HG02981 (cell line): Measurements from ENCODE around the gene MUC3A.
"Not testable (repeated sequence)": the region's sequence is repeated elsewhere in the genome, so short reads cannot be mapped to it uniquely, and the experiment has no call there.

ENCODE experiments used
- ATAC-seq: cut with Tn5 transposase; IDR thresholded peaks from one replicate; pipeline ENCODE4 v1.9.1; 2021; ENCODE audit warnings: mild to moderate bottlenecking, moderate library complexity; ENCODE audit not compliant: unreplicated experiment

Gene MUC3A

DNA sequence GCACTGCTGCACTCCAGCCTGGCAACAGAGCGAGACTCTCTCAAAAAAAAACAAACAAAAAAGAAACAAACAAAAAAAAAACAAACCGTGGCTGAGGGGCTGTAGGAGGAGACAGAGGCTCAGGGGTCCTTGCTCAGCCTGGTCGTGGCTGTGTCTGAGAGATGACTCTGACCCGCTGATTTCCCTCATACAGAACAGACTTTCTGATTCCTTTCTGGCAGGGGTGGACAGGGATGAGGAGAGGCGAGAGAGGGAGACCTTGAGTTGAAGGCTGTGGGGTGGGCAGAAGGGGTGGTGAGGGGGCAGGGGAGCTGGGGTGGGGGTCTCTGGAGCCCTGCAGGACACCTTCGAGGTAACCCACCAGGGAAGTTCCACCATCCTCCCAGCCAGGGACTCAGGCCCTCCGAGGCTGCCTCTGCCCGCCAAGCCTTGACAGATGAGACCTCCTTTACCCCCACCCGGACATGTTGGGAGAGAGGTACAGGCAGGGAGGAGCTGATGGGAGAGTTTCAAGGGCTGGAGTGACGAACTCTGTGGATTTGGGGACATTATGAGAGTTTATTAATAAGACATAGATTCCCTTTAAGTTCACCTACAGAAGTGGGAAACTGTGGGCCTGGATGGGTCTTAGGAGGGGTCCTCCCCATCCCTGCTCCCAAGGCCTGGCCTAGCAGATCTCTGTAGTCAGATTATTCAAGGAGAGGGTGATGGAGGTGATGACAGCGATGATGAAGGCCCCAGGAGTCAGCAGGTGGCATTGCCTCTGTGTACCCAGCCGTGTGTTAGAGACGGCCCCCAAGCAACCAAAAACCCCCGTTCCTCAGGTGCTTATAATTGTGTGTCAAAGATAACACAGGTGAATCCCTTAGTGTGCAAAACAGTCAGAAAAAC lies 22.0 kb downstream of the MUC3A start:
- no peak for ATAC-seq

DNA sequence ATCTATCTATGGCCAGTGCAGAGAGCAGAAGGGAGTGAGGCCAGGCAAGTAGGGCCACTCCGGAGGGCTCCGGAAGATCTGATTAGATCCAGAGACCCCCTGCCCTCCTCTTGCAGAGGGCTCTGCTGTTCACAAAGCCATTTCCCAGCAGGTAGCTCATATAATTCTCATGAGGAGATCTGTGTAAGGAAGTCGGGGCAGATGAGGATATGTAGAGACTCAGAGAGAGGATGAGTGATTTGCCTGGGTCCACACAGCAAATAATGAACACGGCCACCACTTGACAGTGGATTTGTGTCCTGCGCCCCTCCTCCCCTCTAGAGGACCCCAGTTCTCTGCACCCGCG lies 22.6 kb downstream of the MUC3A start:
- no peak for ATAC-seq

DNA sequence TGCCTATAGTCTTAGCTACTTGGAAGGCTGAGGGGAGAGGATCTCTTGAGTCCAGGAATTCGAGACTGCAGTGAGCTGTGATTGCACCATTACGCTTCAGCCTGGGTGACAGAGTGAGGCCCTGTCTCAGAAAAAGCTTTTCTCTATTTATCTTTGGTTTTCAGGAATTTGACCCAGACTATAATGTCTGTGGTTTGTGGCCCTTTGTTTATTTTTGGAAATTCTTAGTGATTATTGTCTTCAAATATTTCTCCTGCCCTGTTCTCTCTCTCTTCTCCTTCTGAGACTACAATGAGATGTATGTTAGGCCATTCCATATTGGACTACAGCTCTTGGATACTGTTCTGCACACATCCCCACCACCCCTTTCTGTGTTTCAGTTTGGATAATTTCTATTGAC lies 24.7 kb downstream of the MUC3A start:
- ATAC-seq = no peak

DNA sequence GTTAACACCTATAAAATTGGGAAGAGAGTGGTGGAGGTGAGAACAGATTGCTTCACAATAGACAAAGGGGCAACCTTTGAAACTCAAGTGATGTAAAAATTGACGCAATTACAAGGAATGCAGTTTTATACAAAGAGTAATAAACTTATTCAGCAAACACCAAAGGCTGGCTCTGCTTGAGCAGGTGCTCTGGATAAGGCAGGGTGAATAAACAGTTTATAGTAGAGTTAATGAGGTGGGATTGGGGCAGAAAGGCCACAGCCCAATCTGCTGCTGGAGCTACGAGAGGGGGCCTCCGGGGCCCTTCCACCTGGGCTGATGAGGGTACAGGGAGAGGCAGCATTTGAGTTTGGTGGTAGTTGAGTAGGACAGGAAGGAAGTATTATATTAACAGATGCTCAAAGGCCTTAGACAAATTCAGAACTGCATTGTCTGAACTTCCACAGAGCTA lies 26.1 kb downstream of the MUC3A start:
- no peak for ATAC-seq

DNA sequence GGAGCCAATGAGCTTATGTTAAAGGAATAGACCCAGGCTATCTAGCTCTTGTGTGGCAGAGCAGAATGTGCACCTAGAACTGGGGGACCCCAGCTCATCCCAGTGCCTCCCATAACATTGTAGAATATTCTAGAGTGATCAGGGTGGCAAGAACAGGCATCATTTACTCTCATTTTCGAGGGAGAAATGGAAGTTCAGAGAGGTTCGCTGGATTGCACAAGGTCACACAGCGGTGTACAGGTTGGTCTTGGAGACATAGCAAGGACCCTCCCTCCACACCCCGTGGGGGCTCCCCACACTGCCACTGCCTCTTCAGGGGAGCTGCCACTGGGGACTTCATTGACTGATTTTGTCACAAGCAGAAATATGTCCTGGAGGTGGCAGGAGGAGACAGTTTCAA lies 29.0 kb downstream of the MUC3A start:
- no peak for ATAC-seq

DNA sequence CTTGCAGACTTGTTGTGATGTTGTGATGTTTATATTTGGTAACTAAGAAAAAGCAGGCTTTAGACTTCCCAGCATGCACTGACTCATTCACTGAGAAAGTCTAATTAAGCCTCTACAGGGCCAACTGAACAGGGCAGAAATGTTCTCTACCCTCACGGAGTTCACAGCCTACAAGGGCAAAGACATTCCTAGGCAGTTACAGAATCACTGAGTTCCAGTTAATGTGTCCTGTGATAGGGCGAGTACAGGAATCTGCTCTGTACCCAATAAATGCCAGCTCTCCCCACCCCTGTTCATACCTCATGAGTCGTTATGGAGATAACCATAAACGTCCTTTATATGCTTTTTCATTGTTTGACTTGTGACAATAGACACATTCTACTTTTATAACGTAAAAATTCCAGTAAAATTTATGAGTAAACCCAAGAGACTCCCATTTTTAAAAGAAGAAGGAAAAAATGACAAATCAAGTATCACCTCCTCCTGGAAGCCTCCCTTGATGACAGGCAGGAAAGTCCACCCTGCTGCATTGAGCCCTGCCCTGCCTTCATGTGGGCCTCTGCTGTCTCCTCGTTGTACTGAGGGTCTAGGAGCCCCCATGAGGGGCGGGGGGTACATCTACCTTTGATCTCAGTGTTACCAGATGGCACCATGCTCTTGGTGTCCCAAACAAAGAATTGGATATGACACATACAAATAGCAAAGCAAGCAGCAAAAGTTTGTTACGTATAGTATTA lies 34.3 kb downstream of the MUC3A start:
- no peak for ATAC-seq

DNA sequence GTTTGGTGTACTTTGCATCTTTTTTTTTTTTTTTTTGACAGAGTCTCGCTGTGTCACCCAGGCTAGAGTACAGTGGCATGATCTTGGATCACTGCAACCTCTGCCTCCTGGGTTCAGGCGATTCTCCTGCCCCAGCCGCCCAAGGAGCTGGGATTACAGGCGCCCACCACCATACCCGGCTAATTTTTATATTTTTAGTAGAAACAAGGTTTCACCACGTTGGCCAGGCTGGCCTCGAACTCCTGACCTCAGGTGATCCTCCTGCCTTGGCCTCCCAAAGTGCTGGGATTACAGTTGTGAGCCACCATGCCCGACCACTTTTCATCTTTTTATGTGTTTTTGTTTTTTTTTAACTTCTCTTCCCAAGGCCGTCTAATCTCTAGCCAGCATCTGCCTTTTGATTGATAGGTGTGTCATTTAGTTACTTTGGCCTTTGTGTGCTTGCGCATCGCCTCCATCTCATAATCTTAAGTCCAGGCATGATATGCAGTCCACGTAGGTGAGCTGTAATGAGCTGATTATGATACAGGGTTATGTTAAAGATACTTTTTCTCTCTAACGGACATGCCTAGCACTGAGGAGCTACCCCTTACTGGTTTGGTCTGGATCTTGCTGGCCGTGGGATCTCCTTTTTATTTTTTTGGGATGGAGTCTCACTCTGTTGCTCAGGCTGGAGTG lies 35.0 kb downstream of the MUC3A start:
- ATAC-seq = not testable (repeated sequence)

DNA sequence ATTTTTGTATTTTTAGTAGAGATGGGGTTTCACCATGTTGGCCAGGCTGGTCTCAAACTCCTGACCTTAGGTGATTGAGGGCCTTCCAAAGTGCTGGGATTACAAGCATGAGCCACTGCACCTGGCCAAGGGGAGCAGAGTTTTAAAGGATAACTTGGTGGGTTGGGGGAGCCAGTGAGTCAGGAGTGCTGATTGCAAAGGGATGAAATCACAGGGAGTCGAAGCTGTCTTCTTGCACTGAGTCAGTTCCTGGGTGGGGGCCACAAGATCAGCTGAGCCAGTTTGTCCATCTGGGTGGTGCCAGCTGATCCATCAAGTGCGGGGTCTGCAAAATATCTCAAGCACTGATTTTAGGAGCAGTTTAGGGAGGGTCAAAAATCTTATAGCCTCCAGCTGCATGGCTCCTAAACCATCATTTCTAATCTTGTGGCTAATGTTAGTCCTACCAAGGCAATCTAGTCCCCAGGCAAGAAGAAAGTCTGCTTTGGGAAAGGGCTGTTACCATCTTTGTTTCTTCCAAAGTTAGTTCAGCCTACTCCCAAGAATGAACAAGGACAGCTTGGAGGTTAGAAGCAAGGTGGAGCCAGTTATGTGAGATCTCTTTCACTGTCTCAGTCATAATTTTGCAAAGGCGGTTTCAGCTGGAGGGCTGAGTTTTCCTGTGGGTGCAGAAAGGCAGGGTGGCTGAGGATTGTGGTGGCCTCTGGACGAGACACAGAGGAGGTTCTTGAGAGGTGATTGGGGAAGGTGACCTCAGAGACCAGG lies 35.9 kb downstream of the MUC3A start:
- not testable (repeated sequence) for ATAC-seq

DNA sequence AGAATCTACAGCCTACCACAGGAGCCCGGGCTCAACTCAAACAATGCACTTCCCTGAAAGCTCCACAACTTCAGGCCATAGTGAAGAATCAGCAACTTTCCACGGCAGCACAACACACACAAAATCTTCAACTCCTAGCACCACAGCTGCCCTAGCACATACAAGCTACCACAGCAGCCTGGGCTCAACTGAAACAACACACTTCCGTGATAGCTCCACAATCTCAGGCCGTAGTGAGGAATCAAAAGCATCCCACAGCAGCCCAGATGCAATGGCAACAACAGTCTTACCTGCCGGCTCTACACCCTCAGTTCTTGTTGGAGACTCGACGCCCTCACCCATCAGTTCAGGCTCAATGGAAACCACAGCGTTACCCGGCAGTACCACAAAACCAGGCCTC lies 42.3 kb downstream of the MUC3A start:
- no peak for ATAC-seq

DNA sequence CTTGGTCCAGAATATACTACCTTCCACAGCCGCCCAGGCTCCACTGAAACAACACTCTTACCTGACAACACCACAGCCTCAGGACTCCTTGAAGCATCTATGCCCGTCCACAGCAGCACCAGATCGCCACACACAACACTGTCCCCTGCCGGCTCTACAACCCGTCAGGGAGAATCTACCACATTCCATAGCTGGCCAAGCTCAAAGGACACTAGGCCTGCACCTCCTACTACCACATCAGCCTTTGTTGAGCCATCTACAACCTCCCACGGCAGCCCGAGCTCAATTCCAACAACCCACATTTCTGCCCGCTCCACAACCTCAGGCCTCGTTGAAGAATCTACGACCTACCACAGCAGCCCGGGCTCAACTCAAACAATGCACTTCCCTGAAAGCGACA lies 42.9 kb downstream of the MUC3A start:
- not testable (repeated sequence) for ATAC-seq

DNA sequence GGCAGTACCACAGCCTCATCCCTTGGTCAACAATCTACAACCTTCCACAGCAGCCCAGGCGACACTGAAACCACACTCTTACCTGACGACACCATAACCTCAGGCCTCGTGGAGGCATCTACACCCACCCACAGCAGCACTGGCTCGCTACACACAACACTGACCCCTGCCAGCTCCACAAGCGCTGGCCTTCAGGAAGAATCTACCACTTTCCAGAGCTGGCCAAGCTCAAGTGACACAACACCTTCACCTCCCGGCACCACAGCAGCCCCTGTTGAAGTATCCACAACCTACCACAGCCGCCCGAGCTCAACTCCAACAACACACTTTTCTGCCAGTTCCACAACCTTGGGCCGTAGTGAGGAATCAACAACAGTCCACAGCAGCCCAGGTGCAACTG lies 45.3 kb downstream of the MUC3A start:
- ATAC-seq = not testable (repeated sequence)

DNA sequence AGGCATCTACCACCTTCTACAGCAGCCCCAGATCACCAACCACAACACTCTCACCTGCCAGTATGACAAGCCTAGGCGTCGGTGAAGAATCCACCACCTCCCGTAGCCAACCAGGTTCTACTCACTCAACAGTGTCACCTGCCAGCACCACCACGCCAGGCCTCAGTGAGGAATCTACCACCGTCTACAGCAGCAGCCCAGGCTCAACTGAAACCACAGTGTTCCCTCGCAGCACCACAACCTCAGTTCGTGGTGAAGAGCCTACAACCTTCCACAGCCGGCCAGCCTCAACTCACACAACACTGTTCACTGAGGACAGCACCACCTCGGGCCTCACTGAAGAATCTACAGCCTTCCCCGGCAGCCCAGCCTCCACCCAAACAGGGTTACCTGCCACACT lies 49.2 kb downstream of the MUC3A start:
- not testable (repeated sequence) for ATAC-seq

DNA sequence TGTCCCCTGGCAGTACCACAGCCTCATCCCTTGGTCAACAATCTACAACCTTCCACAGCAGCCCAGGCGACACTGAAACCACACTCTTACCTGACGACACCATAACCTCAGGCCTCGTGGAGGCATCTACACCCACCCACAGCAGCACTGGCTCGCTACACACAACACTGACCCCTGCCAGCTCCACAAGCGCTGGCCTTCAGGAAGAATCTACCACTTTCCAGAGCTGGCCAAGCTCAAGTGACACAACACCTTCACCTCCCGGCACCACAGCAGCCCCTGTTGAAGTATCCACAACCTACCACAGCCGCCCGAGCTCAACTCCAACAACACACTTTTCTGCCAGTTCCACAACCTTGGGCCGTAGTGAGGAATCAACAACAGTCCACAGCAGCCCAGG lies 50.0 kb downstream of the MUC3A start:
- ATAC-seq = not testable (repeated sequence)

DNA sequence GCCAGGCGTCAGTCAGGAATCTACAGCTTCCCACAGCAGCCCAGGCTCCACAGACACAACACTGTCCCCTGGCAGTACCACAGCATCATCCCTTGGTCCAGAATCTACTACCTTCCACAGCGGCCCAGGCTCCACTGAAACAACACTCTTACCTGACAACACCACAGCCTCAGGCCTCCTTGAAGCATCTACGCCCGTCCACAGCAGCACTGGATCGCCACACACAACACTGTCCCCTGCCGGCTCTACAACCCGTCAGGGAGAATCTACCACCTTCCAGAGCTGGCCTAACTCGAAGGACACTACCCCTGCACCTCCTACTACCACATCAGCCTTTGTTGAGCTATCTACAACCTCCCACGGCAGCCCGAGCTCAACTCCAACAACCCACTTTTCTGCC lies 50.7 kb downstream of the MUC3A start:
- not testable (repeated sequence) for ATAC-seq

DNA sequence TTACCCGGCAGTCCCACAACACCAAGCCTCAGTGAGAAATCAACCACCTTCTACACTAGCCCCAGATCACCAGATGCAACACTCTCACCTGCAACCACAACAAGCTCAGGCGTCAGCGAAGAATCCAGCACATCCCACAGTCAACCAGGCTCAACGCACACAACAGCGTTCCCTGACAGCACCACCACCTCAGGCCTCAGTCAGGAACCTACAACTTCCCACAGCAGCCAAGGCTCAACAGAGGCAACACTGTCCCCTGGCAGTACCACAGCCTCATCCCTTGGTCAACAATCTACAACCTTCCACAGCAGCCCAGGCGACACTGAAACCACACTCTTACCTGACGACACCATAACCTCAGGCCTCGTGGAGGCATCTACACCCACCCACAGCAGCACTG lies 53.0 kb downstream of the MUC3A start:
- ATAC-seq = not testable (repeated sequence)

DNA sequence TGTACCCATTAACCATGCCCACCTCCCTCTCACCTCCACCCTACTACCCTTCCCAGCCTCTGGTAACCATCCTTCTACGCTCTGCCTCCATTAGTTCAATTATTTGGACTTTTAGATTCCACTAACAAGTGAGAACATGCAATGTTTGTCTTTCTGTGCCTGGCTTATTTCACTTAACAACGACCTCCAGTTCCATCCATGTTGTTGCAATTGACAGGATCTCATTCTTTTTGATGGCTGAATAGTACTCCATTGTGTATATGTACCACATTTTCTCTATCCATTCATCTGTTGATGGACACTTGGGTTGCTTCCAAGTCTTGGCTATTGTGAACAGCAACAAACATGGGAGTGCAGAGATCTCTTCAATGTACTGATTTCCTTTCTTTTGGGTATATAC lies 58.0 kb downstream of the MUC3A start:
- ATAC-seq = not testable (repeated sequence)

DNA sequence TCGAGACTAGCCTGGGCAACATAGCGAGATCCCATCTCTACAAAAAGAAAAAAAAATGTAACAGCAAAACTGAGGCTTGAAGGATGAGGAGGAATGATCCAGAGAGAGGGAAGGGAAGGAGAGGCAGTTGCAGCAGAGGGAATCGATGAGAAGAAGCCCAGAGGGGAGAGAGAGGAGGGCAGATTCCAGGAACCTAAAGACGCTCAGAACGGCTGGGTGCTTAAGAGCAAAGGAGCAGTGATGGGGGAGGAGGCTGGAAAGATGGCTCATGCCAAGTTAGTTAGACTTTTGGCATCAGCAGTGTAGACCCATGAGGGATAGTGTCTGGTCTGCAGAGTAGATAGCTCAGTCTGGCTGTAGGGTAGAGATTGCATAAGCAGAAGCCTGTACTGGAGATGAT lies 60.3 kb downstream of the MUC3A start:
- ATAC-seq = no peak

DNA sequence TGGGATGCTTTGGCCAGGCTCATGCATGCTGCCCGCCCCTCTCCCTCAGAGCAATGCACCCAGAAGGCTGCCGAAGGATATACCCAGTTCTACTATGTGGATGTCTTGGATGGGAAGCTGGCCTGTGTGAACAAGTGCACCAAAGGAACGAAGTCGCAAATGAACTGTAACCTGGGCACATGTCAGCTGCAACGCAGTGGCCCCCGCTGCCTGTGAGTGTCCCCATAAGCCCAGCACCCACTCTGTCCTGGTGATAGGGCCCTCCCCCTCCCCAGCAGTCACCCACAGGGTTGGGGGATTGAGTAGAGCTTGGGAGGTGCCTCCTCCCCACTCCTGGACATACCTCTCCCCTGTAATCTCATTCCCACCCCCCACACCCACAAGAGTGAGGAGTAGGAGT lies 63.6 kb downstream of the MUC3A start:
- no peak for ATAC-seq

DNA sequence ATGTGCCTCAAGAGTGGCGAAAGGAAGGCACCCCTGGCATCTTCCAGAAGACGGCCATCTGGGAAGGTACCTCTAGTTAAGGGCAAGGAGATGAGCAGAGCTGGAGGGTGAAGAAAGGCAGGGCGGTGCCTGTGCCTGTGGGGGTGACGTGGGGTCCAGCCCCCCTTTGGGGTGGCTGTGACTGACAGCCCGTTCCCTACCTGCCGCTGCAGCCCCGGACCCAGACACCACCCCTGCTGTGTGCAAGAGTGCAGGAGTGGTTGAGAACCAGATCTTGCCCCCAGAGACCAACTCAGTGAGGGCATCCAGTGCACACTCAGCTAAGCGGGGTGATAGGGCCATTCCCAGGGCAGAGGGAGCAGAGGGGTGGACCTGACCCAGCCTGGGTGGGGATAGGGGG lies 66.3 kb downstream of the MUC3A start:
- no peak for ATAC-seq

DNA sequence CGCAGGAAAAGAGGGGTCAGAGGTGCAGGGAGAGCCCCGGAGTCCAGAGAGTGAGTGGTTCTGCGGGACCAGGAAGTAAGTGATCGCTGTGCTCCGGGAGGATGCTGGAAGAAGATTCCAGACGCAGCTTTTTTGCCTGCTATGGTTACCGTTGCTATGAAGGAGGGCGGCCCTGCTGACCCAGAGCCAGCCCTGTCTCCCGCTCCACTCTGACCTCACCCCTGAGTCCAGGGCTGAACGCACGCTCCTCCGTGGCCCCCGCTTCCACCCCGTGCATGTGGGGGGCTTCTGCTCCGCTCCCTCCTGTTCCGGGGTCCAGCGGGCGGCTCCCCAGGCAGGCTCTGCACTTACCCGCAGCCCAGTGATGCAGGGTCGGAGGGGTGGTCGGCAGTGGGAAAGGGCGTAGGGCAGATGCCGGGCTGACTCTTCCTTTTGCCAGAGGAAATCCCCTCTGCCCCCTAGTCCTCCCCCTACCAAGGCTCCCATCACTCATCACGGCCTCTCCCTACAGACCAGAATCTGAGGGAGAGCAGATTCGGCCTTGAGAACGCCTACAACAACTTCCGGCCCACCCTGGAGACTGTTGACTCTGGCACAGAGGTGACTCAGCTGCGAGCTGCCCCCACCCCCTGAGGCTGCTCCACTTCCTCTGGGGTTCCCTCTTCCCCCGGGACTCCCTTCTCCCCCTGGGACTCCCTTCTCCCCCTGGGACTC lies 67.9 kb downstream of the MUC3A start:
- peak; percentile 68 for ATAC-seq
